Pulmonary artery endothelial cell (primary cell): Measurements from ENCODE around the gene RAB36. TPM values are rescaled to one million over a fixed set of nuclear protein-coding genes. Genes with fewer than 3 reads are reported as not detected.

Experiments
- DNase-seq: peaks from one replicate; pipeline ENCODE4 v3.0.0-alpha.2; 2011; ENCODE audit warnings: low read depth, low spot score
- total RNA-seq: library from RNA; depleted of rRNA; stranded (reverse); fragments of >200 nt; gene quantifications from 2 replicates; pipeline ENCODE4 v1.2.3, GENCODE V29; 2014

RAB36 gene
- total RNA-seq, 1 donor from 2014 or later, result 2.0 TPM

DNA sequence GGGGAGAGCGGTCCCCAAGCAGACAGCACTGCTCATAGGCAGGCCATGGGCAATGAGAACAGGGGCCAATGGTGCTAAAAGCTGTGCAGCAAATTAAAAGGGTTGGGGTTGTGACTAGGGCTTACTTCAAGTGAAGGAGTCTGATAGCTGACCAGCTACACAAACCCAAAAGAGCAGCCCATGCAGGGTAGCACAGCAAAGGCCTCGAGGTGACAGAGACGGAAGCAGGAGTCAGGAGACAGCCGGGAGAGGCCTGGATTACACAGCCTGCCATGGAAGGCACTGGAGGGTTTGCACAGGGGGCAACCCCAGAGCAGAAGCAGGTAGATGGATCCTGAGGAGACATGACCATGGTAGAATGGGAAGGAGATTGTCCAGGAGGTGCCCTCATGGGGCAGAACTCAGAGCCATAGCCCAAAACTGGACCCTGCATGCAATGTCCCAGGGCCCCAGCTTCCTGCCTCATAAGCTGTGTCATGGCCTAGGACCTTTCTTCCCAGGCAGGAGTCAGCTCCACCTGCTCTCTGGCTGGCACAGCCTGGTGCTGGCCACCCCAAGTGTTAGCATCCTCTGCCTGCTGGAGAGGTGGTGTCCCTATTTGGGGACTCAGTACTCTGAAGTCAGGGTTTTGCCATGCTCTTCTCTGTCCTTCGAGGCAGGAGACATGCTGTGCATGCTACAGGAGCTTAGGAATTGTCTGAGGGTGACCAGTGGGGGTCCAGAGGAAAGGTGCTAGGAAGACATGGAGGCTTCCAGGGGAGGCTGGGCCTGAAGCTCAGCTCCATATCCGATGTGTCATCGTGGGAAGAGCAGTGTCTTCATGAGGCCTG, 36.8 kb upstream of the RAB36 start:
- DNase-seq, result no peak

DNA sequence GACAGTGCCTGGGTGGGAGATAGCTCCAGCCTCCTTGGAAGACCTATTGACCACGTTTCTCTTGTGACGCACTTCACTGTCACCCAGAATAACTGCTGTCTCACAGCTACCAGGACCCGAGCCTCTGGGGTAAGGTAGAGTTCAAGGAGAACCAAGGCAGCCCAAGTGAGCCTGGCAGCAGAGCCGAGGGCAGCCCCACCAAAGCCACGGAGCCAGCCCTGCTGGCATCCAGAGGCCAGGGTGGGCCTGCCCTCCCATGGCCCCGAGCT, 36.3 kb upstream of the RAB36 start:
- DNase-seq, result no peak

DNA sequence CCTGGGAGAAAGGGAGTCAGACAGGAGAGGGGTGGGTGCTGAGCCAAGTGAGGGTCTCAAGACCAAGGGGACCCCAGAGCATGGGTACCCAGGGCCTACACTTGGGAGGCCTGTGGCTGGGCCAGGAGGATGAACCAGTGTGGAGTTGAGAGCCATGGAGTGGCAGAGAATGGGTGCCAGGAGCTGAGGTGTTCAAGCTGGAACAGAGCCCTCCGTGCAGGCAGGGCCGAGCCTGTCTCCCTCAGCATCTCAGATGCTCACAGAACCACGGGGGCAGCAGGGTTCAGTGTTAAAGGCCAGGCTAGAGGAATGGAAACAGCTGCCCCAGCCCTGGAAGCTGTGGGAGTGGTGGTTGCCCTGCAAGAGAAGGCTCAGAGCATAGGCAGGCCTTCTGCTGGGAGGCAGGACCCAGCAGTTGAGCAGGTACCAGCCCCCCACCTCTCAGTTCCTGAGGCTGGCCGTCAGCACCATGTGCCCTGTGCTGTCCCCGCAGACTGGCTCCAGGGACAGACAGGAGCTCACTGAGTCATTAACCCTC, 35.8 kb upstream of the RAB36 start:
- DNase-seq, result no peak

DNA sequence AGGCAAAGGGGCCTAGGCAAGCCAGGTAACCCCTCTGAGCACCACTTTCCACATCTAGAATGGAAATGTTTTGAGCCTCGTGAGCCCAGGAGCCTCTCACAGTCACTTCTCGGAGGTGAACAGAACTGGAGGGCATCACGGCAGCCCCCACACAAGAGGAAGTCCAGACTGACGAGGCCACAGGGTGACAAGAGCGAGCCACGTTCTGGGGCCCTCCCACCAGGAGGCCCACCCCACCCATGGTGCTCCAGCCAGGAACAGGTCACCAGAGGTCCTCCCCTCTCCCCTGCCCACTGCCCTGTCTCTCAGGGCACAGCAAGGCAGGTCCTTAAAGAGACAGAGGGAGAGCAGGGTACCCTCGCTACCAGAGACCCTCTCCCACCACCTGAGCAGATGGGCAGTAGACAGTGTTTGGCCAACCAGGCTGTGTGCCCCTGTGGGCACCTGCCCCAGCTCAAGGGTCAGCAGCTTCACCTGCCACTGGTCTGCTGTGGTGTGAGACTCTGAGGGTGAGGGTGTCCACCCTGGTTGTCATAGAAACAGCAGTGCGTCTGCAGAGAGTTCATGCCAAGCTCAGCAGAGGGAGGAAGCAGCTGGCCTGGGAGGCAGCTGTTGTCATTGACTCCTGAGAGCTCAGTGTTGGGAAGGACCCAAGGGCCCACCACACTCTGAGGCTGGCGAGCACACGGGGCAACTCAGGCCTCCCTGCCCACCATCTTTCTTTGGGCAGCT, 34.9 kb upstream of the RAB36 start:
- no peak for DNase-seq

DNA sequence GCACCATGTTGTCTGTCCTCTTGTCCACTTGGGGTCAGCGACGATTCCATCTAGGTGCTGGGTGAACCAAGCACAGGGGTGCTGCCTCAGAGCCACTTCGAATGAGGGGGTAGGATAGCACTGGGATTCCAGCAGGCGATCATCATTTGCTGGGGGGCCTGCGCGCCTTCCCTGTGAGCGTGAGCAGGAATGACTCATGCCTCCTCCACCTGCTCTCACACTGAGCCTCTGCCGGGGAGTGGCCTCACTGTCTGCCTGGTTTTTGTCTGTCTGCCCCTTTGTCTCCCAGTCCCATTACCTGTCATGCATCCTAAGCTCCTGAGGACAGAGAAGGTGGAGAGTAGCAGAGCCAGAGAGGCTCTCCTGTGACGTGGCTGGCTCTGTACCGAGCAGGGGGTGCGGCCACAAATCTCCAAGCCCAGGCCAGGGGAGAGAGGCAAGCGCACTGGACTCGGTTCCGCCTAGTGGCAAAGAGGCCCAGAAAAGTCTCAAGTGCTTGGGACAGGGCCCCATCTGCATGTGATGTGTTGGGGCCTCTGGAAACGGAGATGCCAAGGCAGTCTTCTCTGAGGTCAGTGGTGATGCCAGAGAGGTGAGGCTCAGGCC, 34.3 kb upstream of the RAB36 start:
- DNase-seq, result no peak

DNA sequence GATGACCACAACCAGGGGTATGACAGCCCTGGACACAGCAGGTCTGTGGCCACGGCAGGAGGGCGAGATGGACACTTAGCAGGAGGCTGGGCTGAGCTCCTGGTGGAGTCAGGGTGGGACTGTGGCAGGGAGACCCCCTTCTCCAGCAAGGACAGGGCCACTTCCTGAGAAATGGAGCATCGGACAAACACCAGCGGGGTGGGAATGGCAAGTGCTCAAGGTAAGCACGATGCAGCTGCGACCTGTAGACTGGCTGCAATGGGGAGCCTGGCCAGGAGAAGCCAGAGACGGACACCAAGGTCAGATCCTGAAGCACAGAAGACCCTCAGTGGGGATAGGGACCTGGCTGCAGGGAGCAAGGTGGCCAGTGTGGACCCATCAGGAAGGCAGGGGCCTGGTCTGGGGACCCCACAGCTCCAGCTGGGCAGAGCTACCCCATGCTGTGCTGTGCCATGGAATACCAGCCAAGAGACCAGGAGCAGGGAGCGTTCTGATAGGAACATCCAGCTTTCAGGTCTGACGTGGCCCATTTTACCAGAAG, 32.7 kb upstream of the RAB36 start:
- no peak for DNase-seq

DNA sequence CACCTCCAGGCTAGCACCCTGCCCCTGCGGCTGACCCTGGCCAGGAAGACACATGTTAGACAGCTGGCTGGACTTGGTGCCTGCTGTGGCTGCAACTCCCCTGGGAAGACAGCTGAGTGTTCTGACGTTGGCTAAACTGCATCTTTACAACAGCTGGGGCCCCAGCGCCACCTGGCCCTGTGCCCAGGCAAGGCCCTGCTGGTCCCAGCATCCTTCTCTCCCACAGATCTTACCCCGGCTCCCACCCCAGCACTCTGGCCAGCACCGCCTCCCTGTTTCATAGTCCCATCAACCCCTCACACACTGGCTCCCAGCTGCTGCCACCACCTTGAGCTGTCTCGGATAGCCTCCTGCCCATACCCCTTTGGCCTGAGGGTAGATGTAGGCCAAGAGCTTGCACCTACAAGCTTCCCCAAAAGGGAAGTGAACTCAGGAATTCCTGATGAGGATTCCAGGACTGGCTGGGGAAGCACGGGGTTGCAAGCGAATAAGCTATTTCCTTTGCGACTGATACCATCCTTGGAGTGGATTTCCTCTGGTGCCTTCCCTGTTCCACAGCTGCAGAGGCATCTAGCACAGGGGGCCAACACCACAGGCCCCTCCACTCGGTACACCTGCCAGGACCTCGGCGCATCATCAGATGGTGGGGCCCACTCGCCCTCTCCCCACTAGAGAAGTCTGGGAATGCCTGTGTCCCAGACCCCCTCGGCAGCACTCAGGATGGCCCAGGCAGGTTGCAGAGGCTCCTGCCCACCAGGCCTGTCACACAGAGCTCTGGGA, 32.0 kb upstream of the RAB36 start:
- no peak for DNase-seq

DNA sequence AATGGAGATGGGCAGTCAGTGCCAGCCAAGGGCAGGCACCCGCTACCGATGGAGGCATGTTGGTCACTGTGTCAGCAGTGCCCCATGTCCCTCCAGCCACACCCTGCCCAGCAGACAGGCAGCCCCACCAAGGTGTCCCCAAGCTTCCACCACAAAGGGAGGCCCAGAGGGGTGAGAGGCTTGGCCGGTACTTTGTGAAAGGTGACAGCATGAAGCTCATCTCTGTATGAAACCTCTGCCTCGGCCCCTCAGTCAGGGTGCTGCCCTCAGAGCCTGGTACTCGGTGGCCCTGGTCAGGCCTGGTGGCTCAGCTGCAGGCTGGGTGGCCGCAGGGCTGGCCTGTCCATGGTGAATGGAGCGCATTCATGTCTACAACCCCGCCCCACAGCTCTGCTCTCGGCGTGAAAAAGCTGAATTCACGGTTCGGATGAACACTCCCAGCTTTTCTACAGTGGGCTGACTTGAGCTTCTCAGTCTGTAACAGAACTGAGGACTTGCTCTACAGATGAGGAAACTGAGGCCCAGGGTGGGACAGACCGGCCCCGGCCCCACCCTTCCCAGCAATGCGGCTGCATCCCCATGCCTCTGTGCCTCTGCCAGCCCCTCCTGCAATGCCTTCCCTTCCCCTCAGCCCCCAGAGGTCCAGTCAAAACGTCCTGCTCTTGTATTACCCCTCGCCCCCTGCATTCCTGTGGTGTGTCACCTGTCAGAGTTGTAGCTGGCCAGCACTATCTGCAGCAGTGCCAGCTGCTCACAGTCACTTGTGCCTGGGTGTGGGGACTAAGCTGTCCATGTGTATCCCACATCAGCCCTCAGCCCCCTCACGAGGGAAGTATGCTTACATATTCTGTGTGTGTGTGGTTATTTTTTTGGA, 31.2 kb upstream of the RAB36 start:
- no peak for DNase-seq

DNA sequence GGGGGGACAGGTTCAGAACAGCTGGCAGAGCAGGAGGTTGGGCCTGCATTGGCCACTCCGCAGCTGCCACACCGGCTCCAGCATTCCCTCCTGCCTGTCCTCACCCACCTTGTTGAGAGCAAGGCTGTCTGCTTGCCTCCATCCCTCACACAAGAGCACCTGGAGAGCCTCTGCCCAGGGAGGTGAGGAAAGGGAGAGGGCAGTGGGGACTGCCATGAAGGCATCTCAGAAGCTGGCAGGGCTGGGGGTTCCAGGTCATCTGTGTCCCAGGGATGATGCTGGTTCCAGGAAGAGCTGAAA, 30.6 kb upstream of the RAB36 start:
- no peak for DNase-seq

DNA sequence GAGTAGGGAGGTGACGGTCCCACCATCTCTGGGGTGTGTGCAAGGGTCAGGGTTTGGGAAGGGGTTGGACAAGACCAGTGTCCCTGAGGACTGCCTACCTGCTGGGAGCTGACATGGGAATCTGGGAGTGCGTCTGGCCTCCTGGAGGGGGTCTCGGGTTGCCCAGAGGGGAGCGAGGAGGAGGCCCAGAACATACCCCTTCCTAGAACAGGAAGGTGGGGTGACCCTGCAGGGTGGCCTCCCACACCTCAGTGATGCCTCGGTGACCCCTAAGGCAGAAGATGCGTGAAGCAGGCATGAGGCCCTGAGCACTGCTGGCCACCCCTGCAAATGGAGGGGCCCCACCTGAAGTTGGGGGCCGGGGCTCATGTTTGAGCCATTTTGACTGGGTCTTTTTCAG, 29.9 kb upstream of the RAB36 start:
- no peak for DNase-seq

DNA sequence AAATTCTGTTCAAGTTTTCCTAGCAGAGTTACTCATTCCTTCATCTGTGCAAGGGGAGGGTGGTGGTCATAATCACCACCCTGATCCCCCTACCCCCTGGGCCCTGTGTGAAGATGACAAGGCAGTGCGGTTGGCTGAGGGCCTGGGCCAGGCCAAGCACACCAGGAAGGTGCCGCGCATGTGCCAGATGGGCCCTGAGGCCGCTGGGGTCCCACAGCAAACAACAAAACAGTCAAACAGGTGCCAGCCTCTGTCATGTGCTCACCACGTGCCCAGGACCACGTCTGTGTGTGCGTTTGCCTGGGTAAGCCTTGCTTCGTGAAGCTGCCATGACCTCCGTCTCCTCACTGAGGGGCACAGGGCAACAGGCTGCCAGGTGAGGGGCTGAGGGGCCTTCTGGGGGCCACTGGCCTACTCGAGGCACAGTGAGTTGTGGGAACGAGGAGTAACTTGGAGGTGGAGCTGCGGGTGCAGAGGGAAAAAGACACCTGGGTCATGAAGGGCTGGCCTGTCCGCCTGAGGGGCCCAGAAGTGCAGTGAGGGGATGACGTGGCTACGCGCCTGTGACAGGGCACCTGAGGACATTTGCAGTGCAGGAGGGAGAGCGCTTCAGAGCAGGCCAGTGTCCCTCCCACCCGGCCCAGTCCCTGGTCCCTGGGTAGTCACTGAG, 29.3 kb upstream of the RAB36 start:
- no peak for DNase-seq

DNA sequence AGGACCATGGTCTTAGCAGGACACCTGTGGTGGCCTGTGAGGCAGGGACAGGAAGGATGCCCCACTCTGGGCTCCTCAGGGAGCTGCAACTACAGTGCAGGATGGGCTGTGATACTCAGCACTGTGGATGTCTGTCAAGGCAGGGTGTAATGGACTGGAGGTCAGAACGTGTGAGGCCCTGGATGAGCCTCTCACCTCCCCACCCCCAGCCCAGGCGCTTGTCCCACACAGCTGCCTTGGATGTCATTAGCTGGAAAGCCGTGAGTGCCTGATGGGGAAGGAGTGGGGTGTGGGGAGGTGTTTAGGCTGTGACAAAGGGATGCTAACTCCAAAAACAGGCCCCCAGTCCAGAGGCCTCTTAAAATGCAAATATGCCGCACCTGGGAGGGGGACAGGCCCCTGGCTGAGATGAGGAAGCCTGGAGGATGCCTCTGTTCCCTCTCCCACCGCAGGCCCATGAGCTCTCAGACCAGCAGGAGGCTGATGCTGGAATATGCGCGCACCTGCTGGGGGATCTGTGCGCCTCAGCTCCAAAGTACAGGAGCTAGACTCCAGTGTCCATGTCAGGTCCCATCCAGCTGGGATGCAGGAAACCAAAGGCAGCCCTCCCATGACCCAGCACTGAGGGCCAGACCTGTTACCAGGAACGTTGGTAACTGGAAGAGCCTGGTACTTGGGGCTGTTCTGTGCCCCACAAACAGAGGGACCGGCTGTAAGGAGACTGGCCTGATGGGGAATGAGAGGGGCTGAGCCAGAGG, 28.6 kb upstream of the RAB36 start:
- DNase-seq, result no peak

DNA sequence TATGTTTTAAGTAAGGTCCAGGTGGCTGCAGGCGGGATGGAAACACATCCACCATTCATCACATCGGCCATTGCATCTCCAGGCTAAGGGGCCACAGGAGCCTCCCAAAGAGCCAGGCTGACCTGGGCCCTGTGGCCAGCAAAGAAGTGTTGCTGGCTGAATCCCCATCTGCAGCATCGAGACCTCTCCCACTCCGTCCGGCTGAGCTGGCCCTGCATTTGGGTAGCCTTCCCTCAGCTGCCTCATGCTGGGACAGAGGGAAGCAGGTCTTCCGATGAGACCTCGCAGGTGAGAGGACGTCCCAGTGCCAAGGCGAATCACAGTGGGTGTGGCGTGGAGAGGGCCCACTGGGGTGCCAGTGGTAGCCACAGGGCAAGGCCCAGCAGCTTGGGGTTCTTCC, 28.0 kb upstream of the RAB36 start:
- DNase-seq, result no peak

DNA sequence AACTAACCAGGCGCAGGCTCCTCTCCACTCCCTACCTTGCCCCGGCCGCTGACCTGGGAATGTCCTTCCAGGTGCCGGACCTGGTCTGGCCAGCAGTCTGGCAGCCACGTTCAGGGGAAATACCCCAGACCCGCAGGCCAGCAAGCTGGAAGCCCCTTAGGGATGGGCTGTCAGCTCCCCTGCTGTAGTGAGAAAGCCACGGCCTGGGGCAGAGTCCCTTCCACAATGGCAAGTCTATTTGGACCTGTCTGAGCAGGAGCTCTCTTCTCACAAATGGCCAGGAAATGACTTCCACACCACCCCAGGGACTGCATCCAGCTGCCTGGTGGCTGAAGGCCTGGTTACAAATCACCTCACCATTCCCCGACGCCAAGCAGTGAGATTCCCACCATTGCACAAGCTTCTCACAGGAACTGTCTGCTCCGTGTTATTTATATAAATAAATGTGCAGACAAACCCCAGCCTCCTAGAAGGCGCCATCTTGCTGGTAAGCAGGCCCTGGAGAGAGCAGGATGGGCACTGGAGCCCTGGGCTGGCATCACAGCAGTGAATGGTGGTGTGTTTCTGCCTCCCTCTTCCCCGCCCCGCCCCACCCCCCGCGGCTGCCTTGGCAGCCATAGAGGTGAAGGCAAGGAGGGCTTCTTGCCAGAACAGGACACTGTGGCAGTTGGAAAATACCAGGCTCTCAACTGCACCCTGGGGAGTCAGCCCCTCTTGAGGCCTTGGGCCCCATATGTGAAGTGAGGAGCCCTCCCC, 27.2 kb upstream of the RAB36 start:
- DNase-seq, result no peak

DNA sequence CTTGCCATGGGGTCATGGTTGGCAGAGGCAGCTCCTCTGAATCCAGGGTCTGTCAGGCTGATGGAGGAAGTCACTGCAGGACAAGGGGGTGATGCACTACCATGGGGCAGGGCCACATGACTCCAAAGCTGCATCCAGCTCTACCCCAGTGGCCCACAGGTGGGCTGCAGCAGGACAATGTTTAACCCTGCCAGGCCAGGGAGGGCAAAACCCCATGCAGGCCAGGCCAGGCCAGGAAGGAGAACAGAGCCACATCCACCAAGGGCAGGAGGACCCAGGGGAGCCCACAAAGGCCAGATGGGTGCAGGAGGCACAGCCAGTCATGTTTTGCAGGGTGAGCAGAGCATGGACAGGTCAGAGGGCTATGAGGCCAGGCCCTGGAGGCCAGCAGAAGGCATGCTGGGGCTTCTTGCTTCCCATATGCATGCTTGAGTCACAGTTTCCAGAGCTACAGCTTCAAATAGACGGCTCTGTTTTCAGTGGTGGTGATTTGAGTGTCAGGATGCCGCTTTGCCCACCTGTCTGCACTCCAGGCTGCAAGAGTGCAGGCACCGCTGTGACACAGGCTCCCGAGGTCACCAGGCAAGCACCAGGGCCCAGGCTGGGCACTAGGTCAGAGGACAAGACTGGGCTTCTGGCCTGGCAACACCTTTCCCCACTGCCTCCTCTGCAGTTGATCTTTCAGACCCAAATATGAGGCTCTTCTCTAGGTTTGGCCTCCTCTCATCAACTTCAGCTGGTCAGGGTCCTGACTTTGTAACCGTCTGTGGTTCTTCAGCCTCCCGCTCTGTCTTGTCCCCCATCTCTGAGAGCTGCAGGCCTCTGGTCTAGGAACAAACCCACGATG, 26.4 kb upstream of the RAB36 start:
- DNase-seq, result no peak

DNA sequence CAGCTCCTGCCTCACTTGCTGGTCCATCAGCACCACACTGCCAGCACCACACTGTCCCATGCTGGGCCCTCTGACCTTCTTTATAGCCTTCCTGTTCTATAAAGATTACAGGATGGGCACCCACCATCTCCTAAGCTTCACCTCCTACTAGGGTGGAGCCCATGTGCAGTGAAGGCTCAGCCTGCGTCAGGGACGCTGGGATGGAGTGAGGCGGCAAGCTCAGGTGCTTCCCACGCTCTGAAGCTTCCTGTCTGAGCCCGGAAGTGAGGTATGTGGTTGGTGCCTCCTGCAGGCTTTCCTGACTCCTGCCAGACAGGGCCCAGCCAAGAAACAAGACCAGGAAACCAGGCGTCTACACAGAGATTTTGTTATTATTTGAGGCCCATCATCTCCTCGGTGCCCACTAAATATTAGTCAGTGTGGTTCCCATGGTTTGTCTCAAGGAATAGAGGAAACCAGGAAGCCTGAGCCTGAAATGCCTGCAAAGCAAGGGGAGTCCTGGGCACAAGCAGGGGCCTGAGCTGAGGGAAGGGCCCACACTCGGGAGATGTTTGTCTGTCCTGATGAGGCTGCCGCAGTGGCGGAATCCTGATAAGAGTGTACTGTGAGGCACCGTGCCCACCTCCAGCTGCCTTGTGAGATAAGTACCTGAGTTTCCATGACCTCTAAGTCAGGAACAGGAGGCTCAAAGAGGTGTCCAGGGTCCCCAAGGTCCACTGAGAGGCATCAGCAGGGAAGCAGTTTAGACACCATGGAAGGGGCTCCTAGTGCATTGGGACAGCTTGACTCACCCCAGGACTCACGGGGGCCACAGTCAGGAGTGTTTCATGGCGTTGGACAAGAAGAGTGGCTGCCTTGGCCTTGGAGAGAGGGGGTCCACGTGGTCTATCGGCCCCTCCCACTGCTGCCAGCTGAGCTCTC, 25.5 kb upstream of the RAB36 start:
- DNase-seq, result no peak
